Stimulated activated CD8-positive, alpha-beta memory T cell treated with anti-CD3 and anti-CD28 coated beads, Interleukin-4, amount 100 ng/mL, for 24 hours (primary cell): ENCODE results near the gene DNAJC21.

Source experiments
- DNase-seq: peaks from one replicate; pipeline ENCODE4 v3.0.0-alpha.2; 2020; ENCODE audit warnings: low read depth

The DNAJC21 gene

GRCh38 chr5:34982823-34983222 lies 53.5 kb downstream of the DNAJC21 start:
- no peak for DNase-seq

- DNase-seq, result no peak
Measured at GRCh38 chr5:34986965-34987364, 57.6 kb downstream of the DNAJC21 start.

GRCh38 chr5:34991486-34992238 lies 62.3 kb downstream of the DNAJC21 start:
- no peak for DNase-seq

- DNase-seq, result no peak
Measured at GRCh38 chr5:34993951-34994350, 64.6 kb downstream of the DNAJC21 start.

DNA sequence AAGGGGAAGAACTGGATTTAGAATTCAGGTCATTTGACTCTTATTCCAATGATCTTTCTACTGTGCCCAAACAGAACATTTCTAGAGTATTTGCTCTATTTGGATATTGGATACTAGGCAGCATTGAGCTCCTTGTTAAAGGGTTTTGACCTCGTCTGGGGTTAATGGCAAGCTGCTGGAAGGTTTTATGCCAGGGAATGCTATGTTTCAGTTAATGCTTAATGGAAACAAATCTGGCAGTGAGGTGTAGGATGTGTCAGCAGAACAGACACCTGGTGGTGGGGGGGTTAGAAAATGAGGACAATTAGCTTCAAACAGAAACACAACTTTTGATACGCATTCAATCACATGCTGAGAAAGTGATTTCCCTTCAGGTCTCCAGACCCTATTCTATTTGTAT lies 66.9 kb downstream of the DNAJC21 start:
- no peak for DNase-seq

- no peak for DNase-seq
Measured at GRCh38 chr5:34998058-34998789, 68.9 kb downstream of the DNAJC21 start.

- DNase-seq, result no peak
Measured at GRCh38 chr5:35001842-35002241, 72.5 kb downstream of the DNAJC21 start.

DNA sequence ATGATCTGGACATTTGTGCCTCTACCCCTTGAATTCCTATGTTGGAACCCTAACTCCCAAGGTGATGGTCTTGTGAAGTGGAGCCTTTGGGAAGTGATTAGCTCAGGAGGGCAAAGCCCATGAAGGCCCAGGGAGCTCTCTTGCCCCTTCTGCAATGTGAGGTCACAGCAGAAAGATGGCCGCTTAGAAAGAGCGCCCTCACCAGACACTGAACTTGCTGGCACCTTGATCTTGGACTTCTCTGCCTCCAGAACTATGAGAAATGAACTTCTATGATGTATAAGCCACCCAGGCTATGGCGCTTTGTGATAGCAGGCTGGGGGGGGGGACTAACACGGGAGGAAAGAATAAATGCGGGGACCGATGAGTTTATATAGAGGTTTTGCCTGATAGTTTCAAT lies 73.1 kb downstream of the DNAJC21 start:
- no peak for DNase-seq

- peak; percentile 19 for DNase-seq
Measured at GRCh38 chr5:35003018-35003957, 73.9 kb downstream of the DNAJC21 start.

- DNase-seq, result no peak
Measured at GRCh38 chr5:35004200-35004599, 74.8 kb downstream of the DNAJC21 start.

DNA sequence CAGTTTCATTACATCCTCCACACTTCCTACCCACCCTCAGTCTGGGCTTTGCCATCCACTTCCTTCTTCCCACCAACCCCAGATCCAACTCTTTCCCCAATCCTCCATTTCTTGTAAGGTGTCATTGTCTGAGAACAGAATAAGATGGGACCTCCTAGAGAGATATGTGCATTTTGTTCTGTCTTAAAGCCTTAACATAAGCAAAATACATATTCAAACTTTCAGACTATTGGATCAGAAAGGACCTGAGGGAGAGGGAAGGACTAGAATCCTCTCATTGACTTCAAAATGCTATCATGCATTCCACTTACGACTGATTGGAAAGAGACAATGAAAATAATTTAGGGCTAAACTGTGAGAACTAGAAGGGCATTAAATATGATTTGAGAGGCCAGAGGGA lies 75.4 kb downstream of the DNAJC21 start:
- no peak for DNase-seq
